ENCODE data around the gene MPG. TPM values are rescaled to one million over a fixed set of nuclear protein-coding genes. Genes with fewer than 3 reads are reported as not detected.

MPG gene
- total RNA-seq, 4 donors from 2014 or later: 46.8 to 94.4 (median 70.9) TPM

DNA sequence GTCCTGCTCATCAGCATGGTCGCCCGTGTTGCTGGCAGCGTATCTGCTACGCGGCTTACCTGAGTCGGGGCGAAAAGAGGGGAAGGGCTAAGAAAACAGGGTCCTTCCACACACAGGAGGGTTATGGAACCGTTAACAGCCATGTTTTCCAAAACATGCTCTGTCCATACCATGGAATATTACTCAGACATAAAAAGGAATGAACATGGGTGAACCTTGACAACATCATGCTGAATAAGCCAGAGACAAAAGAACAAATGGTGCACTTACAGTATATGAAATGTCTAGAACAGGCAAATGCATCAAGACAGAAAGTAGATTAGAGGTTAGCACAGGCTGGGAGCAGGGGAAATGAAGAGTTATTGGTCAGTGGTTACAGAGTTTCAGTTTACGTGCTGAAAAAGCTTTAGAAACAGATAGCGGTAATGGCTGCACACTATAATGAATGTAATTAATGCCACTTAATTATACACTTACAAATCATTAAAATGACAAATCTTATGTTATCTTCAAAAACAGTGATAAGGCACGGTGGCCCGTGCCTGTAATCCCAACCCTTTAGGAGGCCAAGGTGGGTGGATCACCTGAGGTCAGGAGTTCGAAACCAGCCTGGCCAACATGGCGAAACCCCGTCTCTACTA, 52.6 kb downstream of the MPG start:
- Histone ChIP-seq H3K4me3 (no peak overlapping the region), H3K9me3 (no peaks in the 10 kb centered on the region), H3K27me3 (no peaks in the 10 kb centered on the region), H3K4me1 (no peaks in the 10 kb centered on the region), H3K36me3 (no peaks in the 10 kb centered on the region), H3K27ac (no peak overlapping the region)
- TF ChIP-seq POLR2A (IDR thresholded peaks at IDR 0.05) (no peak), POLR2AphosphoS5 (IDR thresholded peaks at IDR 0.05) (no peak), EP300 (IDR thresholded peaks at IDR 0.05) (no peak)
- TF ChIP-seq, protein P1, sequence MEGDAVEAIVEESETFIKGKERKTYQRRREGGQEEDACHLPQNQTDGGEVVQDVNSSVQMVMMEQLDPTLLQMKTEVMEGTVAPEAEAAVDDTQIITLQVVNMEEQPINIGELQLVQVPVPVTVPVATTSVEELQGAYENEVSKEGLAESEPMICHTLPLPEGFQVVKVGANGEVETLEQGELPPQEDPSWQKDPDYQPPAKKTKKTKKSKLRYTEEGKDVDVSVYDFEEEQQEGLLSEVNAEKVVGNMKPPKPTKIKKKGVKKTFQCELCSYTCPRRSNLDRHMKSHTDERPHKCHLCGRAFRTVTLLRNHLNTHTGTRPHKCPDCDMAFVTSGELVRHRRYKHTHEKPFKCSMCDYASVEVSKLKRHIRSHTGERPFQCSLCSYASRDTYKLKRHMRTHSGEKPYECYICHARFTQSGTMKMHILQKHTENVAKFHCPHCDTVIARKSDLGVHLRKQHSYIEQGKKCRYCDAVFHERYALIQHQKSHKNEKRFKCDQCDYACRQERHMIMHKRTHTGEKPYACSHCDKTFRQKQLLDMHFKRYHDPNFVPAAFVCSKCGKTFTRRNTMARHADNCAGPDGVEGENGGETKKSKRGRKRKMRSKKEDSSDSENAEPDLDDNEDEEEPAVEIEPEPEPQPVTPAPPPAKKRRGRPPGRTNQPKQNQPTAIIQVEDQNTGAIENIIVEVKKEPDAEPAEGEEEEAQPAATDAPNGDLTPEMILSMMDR (IDR thresholded peaks at IDR 0.05): no peak
- DNase-seq (ENCODE audit: low spot score in 2 of 2): no peak
- 97% methylated on average over 15 of the region's 15 CpGs for WGBS

DNA sequence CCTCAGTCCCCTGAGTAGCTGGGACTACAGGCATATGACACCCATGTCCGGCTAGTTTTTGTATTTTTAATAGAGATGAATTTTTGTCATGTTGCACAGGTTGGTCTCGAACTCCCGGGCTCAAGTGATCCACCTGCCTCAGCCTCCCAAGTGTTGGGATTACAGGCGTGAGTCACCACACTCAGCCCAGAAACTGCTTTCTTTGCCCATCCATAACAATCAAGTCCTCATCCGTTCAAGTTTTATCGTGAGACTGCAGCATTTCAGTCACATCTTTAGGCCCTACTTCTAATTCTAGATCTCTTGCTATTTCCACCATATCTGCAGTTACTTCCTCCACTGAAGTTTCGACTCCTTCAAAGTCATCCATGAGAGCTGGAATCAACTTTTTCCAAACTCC, 54.1 kb downstream of the MPG start:
- TF ChIP-seq, protein P1 (IDR thresholded peaks at IDR 0.05): no peak
- TF ChIP-seq POLR2A (IDR thresholded peaks at IDR 0.05) (no peak), POLR2AphosphoS5 (IDR thresholded peaks at IDR 0.05) (no peak)
- Histone ChIP-seq H3K27ac (no peak overlapping the region), H3K4me1 (peaks cover under 1% of the 10 kb centered on the region), H3K4me3 (no peak overlapping the region), H3K36me3 (no peaks in the 10 kb centered on the region), H3K9me3 (no peaks in the 10 kb centered on the region), H3K27me3 (no peaks in the 10 kb centered on the region)
- no peak for DNase-seq (ENCODE audit: low spot score in 2 of 2)
- WGBS: 95% methylated on average over 7 of the region's 7 CpGs

DNA sequence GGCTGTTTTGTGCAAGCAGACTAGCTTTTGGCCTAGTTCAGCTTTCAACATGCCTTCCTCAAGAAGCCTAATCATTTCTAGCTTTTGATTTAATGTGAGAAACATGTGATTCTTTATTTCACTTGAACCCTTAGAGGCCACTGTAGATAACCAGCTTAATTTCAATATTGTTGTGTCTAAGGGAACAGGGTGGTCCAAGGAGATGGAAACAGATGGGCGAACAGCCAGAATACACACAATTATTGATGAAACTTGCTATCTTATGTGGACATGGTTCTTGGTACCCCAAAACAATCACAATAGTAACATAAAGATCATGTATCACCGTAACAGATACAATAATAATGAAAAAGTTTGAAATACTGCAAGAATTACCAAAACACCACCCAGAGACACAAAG, 55.7 kb downstream of the MPG start:
- H3K4me1 ChIP-seq: peaks cover 7% of the 10 kb centered on the region
- H3K9me3 ChIP-seq: no peaks in the 10 kb centered on the region
- TF ChIP-seq POLR2AphosphoS5 (IDR thresholded peaks at IDR 0.05) (no peak), EP300 (IDR thresholded peaks at IDR 0.05) (no peak), POLR2A (IDR thresholded peaks at IDR 0.05) (no peak)
- TF ChIP-seq, protein P1 (IDR thresholded peaks at IDR 0.05): no peak
- no peaks in the 10 kb centered on the region for H3K36me3 ChIP-seq
- 98% methylated on average over 2 of the region's 2 CpGs for WGBS
- H3K4me3 ChIP-seq: no peak overlapping the region
- H3K27me3 ChIP-seq: no peaks in the 10 kb centered on the region
- no peak overlapping the region for H3K27ac ChIP-seq
- DNase-seq (ENCODE audit: low spot score in 2 of 2): no peak

Other genes starting within 250 kb of the MPG start
- gene POLR3K, start 24.6 kb upstream of the MPG start, total RNA-seq: 1 to 10 TPM; 2.0 to 2.8 (median 2.7) TPM
- gene SNRNP25, start 24.4 kb upstream of the MPG start, total RNA-seq: 10 to 100 TPM in 2 of 4 donors, 1 to 10 TPM in 2; 9.5 to 21.7 (median 13.9) TPM
- 100 to 1,000 TPM in 1 of 4 donors, 10 to 100 TPM in 3; 32.1 to 107 (median 41.2) TPM for gene RHBDF1, start 5.6 kb upstream of the MPG start, total RNA-seq
- gene NPRL3, start 60.4 kb downstream of the MPG start, total RNA-seq: 10 to 100 TPM; 21.1 to 48.3 (median 35.6) TPM
- gene HBZ, start 74.4 kb downstream of the MPG start, total RNA-seq: not detected
- not detected for gene HBM, start 87.8 kb downstream of the MPG start, total RNA-seq
- gene HBA2, start 94.7 kb downstream of the MPG start, total RNA-seq: 100 to 1,000 TPM in 2 of 4 donors, 10 to 100 TPM in 2; 13.0 to 282 (median 96.5) TPM
- 100 to 1,000 TPM in 2 of 4 donors, 10 to 100 TPM in 2; 10.5 to 265 (median 77.7) TPM for gene HBA1, start 98.5 kb downstream of the MPG start, total RNA-seq
- gene HBQ1, start 102.2 kb downstream of the MPG start, total RNA-seq: not detected
- gene LUC7L, start 151.2 kb downstream of the MPG start, total RNA-seq: 100 to 1,000 TPM in 1 of 4 donors, 10 to 100 TPM in 3; 47.6 to 206 (median 59.5) TPM
- gene FAM234A, start 156.6 kb downstream of the MPG start, total RNA-seq: 100 to 1,000 TPM; 108 to 124 (median 121) TPM
- 1 to 10 TPM in 1 of 4 donors, under 1 TPM in 3; 0.30 to 1.5 (median 0.59) TPM for gene RGS11, start 197.7 kb downstream of the MPG start, total RNA-seq
- not detected for gene ARHGDIG, start 202.4 kb downstream of the MPG start, total RNA-seq
- gene PDIA2, start 204.9 kb downstream of the MPG start, total RNA-seq: not detected